GM18520 (cell line): ENCODE data around the gene MRPL36.
"Not testable (repeated sequence)": the region's sequence is repeated elsewhere in the genome, so short reads cannot be mapped to it uniquely, and the experiment has no call there.

Source experiments
- ATAC-seq: cut with Tn5 transposase; IDR thresholded peaks from one replicate; pipeline ENCODE4 v1.9.1; 2021; ENCODE audit not compliant: unreplicated experiment

Gene MRPL36

GRCh38 chr5:1799602-1800471 lies at the start of gene MRPL36:
Gene MRPL36, minus strand, starts transcription at chr5:1799837. Its CDS starts 902 bp downstream, at chr5:1798935.
- ATAC-seq = peak; percentile 32

DNA sequence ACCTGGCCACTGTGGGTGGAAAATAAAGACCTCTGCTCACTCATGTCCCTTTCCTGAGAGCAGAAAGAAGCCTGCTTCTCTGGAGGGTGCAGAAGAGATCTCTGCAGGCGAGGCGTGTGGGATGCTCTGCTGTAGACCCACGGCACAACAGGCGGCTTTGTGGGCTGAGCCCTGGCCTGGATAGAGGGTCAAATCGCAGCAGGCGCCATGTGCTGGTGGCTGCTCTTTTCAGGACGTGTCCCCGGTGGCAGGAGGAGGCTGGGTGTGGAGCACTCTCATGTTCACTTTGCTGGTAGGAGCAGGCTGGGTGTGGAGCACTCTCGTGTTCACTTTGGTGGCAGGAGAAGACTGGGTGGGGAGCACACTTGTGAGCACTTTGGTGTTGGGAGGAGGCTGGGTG lies 48.0 kb upstream of the MRPL36 start:
- no peak for ATAC-seq

DNA sequence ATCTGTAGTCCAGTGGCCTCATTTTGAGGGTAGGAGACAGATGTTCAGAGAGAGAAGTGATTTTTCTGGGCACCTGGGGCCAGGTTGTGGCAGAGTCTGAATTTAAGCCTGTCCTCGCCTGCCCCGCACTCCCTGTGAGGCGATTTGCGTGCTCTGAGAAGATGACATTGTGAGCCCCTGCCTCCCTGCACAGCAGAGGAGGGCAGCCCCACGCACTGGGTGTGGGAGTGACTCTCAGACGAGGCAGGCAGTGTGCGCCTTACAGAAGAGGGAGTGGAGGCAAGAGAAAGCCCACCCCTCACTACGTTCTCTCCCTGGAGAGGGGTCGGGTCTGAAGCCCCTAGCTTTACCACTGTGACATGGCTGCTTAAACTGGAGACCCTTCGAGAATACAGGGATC lies 47.4 kb upstream of the MRPL36 start:
- ATAC-seq = no peak

DNA sequence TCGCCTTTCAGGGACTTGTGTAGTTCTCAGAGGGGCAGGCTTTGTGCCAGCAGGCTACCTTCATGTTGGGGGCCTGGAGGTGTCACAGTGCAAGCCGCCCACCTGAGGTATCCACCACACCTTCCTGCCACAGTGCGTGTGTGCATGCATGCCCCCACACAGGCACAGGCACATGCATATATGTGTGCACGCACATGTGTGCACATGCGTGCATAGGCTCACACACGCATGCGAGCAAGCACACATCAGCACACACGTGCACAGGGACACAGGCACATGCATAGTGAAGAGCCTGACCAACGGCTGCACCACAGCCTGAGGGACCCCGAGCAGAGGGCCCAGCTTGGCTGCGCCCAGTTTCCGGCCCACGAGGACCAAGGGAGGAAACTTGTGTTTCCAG lies 46.9 kb upstream of the MRPL36 start:
- ATAC-seq = no peak

DNA sequence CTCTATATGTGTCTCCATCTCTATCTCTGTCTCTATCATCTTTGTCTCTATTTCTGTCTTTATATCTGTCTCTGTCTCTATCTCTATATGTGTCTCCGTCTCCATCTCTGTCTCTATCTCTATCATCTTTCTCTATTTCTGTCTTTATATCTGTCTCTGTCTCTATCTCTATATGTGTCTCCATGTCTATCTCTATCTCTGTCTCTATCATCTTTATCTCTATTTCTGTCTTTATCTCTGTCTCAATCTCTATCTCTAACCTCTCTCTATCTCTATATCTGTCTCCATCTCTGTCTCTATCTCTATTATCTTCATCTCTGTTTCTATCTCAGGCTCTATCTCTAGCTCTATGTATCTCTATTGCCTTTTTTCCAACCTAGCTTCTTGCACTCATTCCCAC lies 46.1 kb upstream of the MRPL36 start:
- ATAC-seq = no peak

- no peak for ATAC-seq
Observed at GRCh38 chr5:1844708-1845436, 45.2 kb upstream of the MRPL36 start.

DNA sequence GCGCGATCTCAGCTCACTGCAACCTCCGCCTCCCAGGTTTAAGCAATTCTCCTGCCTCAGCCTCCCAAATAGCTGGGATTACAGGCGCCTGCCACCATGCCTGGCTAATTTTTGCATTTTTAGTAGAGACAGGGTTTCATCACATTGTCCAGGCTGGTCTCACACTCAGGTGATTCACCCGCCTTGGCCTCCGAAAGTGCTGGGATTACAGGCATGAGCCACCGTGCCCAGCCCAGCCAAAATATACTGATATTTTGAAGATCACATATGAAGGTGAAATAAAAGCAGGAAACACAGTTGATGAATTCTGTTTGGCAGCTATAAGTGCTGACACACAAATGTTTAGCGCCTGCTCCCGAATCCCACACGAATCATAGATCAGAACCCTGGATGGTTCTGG lies 44.1 kb upstream of the MRPL36 start:
- not testable (repeated sequence) for ATAC-seq

DNA sequence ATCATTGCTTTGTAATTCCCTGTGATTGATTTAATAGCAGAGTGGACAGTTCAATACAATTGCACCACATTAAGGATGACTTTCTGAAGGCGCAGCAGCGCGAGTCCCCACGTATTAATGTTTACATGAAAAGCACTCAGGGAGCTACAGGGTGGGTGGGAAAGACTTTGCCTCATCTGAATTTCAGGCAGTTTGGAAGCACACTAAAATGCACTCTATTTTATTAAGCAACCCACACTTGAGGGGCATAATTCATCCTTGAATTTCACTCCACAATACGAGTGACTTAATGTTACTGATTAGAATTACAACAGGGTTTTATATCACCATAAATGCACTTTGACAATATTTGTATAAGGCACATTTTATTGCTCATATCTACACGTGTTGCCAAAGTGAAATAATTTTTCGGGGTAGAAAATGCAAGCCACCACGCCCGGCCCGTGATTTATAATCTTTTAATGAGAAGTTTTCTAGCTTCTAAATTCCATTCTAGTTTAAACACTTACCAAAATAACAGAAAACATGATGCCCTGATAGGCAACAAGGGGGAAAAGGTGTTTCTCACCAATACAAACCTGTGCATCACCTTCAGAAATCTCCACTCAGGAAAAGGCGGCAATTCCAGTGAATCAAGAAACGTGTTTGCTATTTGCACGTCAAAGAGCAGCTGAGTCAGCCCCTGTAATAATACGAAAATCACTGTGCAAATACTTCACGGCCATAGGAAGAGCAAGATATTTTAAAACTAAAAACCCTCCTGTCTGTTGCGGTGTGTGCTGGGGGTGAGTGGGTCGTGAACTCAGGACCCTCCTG lies 42.6 kb upstream of the MRPL36 start:
- ATAC-seq = no peak

GRCh38 chr5:1840741-1841521 lies 41.3 kb upstream of the MRPL36 start:
- ATAC-seq = no peak

- no peak for ATAC-seq
Observed at GRCh38 chr5:1840071-1840547, 40.5 kb upstream of the MRPL36 start.

GRCh38 chr5:1838013-1838412 lies 38.4 kb upstream of the MRPL36 start:
- ATAC-seq = no peak

GRCh38 chr5:1836891-1837880 lies 37.5 kb upstream of the MRPL36 start:
- ATAC-seq = no peak

- ATAC-seq = no peak
Observed at GRCh38 chr5:1836176-1836890, 36.7 kb upstream of the MRPL36 start.

DNA sequence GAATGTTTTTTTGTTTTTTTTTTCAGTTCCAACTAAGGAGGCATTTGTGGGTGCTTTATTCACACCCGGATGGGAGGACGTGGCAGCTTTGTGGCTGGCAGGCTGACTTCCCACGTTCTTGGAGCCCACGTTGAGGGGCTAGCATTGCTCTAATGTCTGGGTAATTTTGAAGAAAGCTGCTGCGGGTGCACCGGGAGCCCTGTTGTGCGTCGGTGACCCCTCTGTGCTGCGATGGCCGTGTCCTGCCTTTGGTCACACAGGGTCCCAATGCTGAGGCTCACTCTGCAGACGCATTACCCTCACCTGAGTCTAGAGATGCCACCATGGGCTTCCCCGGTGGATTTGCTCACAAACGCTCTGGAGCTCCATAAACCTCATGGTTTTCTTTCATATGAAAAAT lies 35.8 kb upstream of the MRPL36 start:
- ATAC-seq = no peak

DNA sequence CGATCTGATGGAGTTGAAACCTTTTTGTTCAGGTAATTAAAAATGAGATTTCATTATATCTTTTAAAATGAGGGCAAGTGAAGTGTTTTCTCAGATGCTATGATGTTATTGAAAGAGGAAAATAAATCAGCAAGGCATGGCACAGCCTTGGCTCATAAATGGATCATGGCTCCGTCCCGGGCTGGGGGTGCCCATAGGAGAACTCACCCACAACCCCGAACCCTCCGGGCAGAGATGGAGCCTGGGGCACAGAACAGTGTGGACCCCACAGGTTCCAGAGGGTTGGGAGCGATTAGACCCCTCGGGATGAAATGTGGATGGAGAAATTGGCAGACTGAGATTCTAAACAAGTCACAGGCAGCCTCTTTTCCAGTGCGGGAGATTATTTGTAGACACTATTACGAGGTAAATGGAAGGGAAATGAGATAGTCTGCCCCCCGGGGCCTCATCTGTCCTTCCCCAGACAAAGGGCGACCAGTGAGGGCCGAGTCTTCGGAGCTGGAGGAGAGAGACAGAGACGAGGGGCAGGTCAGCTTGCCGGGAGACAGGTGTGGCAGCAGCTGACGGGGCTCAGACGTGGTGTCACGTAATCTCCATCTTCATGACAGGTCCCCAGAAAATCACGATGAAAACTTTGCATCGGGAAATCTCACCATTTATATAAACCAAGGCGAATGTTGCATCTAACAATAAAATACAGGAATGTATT lies 35.2 kb upstream of the MRPL36 start:
- no peak for ATAC-seq

DNA sequence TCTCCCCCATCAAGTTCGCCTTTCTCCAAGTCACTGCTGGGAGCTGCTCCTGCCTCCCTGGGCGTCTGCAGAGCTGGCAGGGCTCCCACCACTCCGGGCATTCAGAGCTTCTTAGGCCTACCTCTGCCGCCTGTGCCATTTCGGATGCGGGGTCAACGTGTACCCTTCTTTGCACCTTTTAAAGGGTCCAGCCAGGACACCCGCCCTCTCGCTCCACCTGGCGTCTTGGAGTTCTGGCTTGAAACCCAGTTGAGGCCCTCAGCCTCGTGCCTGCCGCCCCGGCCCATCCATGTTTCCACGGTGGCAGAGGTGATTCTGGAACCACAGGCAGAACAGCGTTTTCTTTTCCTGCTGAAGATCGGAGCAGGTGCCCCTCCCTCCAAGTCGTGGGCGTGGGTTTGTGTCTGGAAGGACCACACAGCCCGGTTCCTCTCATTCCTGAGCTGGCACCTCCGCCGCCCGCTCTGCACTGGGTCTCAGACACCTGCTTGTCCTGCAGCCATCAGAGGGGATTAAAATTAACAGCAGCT lies 34.5 kb upstream of the MRPL36 start:
- ATAC-seq = no peak

DNA sequence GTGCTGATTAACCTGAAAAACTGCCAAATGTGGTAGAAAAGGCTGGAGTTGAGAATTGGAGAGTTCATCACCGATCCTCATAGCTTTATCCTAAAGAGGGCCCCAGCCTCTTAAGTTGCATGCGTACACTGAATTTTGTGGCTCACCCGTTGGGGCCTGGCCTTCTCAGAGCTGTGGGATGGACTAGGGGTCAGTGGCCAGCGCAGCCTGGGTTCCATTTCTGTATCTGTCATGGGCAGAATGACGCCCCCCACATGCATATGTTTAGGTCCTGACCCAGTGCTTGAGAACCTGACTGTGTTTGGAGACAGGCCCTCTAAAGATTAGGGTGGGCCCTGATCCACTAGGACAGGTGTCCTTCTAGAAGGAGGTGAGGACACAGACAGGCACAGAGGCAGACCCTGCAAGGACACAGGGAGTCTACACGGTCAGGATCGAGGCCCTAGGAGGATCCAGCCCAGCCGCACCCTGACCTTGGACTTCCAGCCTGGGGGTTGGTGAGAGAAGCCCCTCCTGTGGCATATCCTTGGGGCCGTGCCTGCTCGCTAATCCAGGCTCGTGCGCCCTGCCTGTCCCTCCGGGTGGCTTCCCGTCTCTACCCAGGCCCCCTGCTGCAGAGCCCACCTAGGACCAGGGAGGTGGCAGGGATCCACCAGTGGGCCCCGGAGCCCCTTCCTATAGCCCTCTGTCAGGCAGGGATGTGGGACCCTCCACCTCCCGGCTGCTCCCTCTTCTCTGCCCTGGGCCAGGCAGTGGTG lies 33.8 kb upstream of the MRPL36 start:
- no peak for ATAC-seq
